GM12801 (cell line): ENCODE data around the gene USP32.

Experiments
- CTCF ChIP-seq: IDR thresholded peaks from one replicate; pipeline ENCODE4 v1.5.1; 2011; ENCODE audit warnings: control low read depth; ENCODE audit not compliant: insufficient read length; ENCODE audit errors: extremely low read depth

USP32 gene

GRCh38 chr17:60167065-60167741, 224.7 kb downstream of the USP32 start:
- TF ChIP-seq CTCF: no peak

- no peak for TF ChIP-seq CTCF
These were observed 226.0 kb downstream of the USP32 start for GRCh38 chr17:60165971-60166370.

GRCh38 chr17:60165223-60165622, 226.7 kb downstream of the USP32 start:
- TF ChIP-seq CTCF: no peak

GRCh38 chr17:60164697-60165096, 227.2 kb downstream of the USP32 start:
- TF ChIP-seq CTCF: no peak

- TF ChIP-seq CTCF: no peak
These were observed 227.8 kb downstream of the USP32 start for GRCh38 chr17:60164164-60164563.

DNA sequence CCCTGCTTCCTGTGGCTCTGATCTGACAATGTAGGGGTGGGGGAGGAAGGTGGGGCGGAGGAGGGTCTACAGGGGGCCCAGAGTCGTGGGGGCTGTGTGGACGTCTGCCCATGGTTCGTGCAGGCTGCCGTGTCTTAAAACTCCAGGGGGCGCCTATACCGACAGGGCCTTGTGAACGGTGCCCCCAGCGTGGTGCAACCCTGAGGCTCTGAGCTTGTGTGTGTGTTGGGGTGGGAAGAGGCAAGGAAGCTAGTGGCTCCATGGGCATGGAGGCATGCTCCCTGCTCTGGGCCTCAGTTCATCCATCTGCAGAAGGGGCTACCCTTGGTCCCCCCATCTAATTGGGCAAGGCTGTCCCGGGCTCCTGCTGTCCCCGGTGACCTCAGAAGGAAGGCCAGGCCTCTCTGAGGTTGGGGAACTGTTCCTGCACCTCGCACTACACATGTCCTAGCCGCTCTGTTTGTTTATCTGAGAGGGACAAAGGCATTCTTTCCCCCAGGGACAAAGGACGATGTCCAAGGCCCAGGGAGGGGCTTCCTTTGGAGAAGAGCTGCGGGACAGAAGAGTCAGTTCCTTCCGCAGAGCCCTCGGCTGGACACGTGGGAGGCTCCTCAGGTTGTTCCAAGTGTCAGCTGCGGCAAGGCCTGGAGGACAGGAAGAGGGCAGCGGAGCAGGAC, 228.7 kb downstream of the USP32 start:
- TF ChIP-seq CTCF: no peak

DNA sequence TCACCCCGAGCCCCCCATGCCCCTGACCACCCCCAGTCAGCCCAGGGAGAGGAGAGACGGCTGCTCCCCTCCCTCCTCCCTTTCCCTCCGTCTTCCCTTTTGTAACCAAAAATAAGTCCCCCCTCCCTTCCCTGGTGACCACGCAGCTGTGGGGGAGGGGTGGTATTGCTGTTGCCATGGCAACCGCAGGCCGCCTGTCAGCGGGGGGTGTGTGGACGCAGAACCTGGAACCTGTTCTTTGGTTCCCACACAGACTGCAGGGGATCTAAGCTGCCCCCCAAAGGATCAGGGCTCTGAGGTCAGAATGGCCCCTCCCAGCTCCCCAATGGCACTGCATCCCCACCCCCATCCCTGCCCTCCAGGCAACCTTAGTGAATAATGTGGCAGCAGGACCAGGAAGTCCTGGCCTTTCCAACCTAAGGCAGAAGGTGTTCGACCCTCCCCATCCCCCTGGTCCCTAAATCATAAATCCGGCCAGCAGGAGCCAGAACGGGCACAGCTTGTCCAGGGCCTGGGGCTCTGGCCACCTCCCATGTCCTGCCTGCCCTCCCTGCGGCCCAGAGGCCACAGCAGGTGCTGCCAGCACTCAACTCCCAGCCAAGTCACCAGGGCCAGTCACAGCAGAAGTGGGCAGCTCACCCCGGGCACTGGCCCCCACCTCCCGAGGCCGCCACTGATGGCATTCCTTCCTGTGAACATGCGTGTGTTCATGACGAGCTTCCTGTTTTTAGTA, 230.2 kb downstream of the USP32 start:
- no peak for TF ChIP-seq CTCF
